ENCODE data around the gene GPR158.

Gene GPR158

DNA sequence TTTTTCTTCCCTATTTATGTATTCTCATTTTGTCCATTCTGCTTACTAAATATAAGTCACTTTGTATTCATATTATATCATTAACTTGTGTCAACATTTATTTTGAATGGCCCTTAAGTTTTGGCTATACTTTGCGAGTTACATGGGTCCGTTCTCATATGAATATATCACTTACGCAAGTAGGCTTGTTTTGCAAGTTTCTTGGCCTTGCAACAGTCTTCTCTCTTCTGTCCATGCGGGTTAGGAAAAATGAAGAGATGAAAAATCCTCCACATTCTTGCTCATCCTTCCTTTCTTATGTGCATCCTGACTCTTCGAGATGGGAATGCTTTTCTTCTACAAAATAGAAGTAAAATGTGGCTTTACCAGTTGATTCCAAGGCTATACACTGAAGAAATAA is 82.8 kb downstream of the GPR158 start:
- no peak overlapping the region for H3K27ac ChIP-seq
- TF ChIP-seq, protein P1, sequence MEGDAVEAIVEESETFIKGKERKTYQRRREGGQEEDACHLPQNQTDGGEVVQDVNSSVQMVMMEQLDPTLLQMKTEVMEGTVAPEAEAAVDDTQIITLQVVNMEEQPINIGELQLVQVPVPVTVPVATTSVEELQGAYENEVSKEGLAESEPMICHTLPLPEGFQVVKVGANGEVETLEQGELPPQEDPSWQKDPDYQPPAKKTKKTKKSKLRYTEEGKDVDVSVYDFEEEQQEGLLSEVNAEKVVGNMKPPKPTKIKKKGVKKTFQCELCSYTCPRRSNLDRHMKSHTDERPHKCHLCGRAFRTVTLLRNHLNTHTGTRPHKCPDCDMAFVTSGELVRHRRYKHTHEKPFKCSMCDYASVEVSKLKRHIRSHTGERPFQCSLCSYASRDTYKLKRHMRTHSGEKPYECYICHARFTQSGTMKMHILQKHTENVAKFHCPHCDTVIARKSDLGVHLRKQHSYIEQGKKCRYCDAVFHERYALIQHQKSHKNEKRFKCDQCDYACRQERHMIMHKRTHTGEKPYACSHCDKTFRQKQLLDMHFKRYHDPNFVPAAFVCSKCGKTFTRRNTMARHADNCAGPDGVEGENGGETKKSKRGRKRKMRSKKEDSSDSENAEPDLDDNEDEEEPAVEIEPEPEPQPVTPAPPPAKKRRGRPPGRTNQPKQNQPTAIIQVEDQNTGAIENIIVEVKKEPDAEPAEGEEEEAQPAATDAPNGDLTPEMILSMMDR (IDR thresholded peaks at IDR 0.05) = no peak
- no peak for TF ChIP-seq ZFX (IDR thresholded peaks at IDR 0.05; ENCODE audit: borderline replicate concordance)

DNA sequence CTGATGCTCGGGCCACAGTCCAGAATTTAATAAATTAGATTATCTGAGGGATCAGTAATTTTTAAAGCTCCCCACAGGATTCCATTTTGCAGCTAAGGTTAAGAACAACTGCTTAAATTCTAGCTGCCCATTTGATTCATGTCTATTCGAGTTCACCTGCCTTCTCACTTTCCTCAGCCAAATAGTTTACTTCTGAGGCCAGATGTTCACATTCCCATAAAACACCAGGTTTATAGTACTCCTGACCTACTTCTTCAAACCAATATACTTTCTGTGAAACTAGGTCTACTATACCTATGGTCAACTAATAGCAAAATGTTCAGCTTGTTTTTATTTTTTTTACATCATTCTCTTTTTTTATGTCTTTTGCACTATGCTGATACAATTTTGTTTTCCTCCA is 86.3 kb downstream of the GPR158 start:
- no peak for TF ChIP-seq ZFX (IDR thresholded peaks at IDR 0.05; ENCODE audit: borderline replicate concordance)
- TF ChIP-seq, protein P1 (IDR thresholded peaks at IDR 0.05) = no peak

DNA sequence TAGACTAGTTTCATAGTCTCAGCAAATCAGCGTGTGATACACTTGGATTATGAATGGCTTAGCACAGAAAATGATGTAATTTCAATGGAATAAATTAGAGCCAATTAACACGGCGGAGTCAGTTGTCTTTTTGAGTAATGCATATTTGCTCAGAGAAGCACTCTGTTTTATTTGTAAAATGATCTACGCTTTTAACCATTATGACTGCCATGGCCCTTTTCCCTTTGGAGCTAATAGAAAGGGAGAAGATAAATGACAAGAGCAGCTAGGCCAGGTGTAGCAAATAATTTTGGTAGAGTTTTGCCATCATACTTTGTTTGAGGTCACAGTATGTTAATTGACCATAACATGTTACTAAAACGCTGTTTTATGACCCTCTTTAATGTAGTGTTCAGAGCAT is 86.8 kb downstream of the GPR158 start:
- TF ChIP-seq, protein P1 (IDR thresholded peaks at IDR 0.05) = no peak
- TF ChIP-seq ZFX (IDR thresholded peaks at IDR 0.05; ENCODE audit: borderline replicate concordance) = no peak
- no peak overlapping the region for H3K27ac ChIP-seq

More for the DNA sequence above, 86.3 kb downstream of the GPR158 start:
- no peak overlapping the region for H3K27ac ChIP-seq

DNA sequence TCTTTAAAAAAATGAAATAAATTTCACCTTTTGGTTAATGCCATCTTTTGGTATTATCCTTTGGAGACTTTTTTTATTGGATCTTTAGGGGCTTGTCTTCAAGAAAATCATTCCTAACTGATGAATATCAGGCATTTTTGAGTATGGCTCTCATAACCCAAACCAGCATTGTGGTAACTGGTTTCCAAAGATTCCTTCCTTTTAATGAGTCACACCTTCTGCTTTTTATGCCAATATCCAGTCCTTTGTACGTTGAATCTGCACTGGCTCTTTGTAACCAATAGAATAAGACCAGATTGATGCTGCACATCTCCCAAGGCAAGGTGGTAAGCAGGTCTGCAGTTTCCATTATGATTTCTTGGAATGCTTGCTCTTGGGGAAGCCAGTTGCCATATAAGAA is 89.1 kb downstream of the GPR158 start:
- no peak overlapping the region for H3K27ac ChIP-seq
- no peak for TF ChIP-seq ZFX (IDR thresholded peaks at IDR 0.05; ENCODE audit: borderline replicate concordance)
- TF ChIP-seq, protein P1 (IDR thresholded peaks at IDR 0.05) = no peak

DNA sequence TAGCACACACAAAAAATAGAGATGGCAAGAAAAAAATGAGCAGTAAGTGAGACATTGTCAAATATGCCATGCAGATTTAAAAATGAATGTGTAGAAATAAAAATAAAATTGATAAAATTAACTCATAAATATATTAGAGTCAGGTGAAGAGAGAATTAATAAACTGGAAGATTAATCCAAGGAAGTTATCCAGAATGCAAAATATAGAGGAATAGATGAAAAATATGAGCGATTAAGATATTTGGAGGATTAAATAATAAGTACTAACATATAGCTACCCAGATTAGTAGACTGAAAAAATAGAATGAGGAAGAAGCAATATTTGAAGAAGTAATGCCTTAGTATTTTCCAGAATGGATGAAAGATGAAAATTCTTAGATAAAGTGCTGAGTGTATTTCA is 103.4 kb downstream of the GPR158 start:
- H3K27ac ChIP-seq = no peak overlapping the region
- TF ChIP-seq, protein P1 (IDR thresholded peaks at IDR 0.05) = no peak
- TF ChIP-seq ZFX (IDR thresholded peaks at IDR 0.05; ENCODE audit: borderline replicate concordance) = no peak

DNA sequence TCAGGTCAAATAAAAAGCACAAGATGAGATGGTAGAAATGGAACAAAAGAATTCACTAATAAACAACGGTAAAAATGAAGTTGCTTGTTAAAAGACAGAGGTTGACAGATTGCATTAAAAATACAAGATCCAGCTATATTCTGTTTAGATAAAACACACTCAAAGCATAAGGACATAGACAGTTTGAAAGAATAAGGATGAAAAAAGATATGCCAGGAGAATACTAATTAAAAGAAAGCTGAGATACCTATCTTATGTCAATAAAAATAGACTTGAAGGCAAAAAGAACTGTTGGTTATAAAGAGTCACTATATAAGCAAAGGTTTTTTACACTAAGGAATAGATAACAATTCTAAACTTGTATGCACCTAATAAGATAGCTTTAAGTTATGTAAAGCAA is 105.3 kb downstream of the GPR158 start:
- no peak overlapping the region for H3K27ac ChIP-seq
- TF ChIP-seq, protein P1 (IDR thresholded peaks at IDR 0.05) = no peak
- no peak for TF ChIP-seq ZFX (IDR thresholded peaks at IDR 0.05; ENCODE audit: borderline replicate concordance)

DNA sequence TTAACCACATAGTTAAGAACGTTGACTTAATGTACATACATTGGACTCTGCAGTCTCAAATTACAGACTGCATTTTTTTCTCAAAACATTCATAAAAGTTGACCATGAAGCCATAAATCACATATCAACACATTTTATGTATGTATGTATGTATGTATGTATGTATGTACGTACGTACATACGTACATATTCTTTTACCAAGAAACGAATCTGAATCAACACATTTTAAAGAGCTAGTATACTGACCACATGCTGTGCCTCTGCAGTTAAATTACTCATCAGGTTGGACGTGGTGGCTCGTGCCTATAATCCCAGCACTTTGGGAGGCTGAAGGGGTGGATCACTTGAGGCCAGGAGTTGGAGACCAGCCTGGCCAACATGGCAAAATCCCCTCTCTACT is 105.8 kb downstream of the GPR158 start:
- no peak overlapping the region for H3K27ac ChIP-seq
- TF ChIP-seq ZFX (IDR thresholded peaks at IDR 0.05; ENCODE audit: borderline replicate concordance) = no peak
- TF ChIP-seq, protein P1 (IDR thresholded peaks at IDR 0.05) = no peak
